B cell (primary cell): ENCODE data around the gene ETV6.

Experiments
- CTCF ChIP-seq: fragments of 200-600 bp; IDR thresholded peaks from one replicate; pipeline ENCODE4 v1.8.0; 2022; ENCODE audit warnings: antibody characterized with exemption, mild to moderate bottlenecking
- EZH2 ChIP-seq: IDR thresholded peaks from 2 replicates; pipeline ENCODE4 v1.6.1; 2012; ENCODE audit warnings: borderline replicate concordance, low read depth, mild to moderate bottlenecking, moderate library complexity, low read length; ENCODE audit not compliant: insufficient read depth, poor library complexity, severe bottlenecking

- TF ChIP-seq CTCF = no peak
- no peak for TF ChIP-seq EZH2
Measured at GRCh38 chr12:11877869-11878780, 228.7 kb downstream of the ETV6 start.
